Chondrocyte (in vitro differentiated cells): ENCODE measurements around the gene FAM209B. TPM values are rescaled to one million over a fixed set of nuclear protein-coding genes. Genes with fewer than 3 reads are reported as not detected.
A peak's percentile ranks its signal among the peaks of the same experiment; 100 is the strongest.
"Not testable (repeated sequence)": the region's sequence is repeated elsewhere in the genome, so short reads cannot be mapped to it uniquely, and the experiment has no call there.

ENCODE experiments used
- DNase-seq: peaks from one replicate; pipeline ENCODE4 v3.0.0; 2021; ENCODE audit warnings: mixed read lengths, low spot score
- H3K27ac Mint-ChIP-seq: one replicate; pipeline ENCODE4 v1.8.0; 2021; ENCODE audit warnings: mild to moderate bottlenecking, moderate library complexity, mixed read lengths; ENCODE audit not compliant: unreplicated experiment
- H3K27me3 Mint-ChIP-seq: 2 replicates; pipeline ENCODE4 v1.8.0; 2021; ENCODE audit warnings: low read depth, mixed read lengths
- H3K36me3 Mint-ChIP-seq: 2 replicates; pipeline ENCODE4 v1.8.0; 2021; ENCODE audit warnings: low read depth, mixed read lengths
- H3K4me1 Mint-ChIP-seq: 2 replicates; pipeline ENCODE4 v1.8.0; 2021; ENCODE audit warnings: low read depth, mild to moderate bottlenecking, mixed read lengths
- H3K4me3 Mint-ChIP-seq: one replicate; pipeline ENCODE4 v1.8.0; 2021; ENCODE audit warnings: mild to moderate bottlenecking, moderate library complexity, mixed read lengths; ENCODE audit not compliant: unreplicated experiment
- H3K9me3 Mint-ChIP-seq: 2 replicates; pipeline ENCODE4 v1.8.0; 2021; ENCODE audit warnings: low read depth, mixed read lengths
- total RNA-seq: library from RNA; stranded (reverse); gene quantifications from 3 replicates; pipeline ENCODE4 v1.2.1, GENCODE V29; 2021
- TF ChIP-seq, protein P1 (sequence below): fragments of 200-600 bp; sonication (generic); IDR thresholded peaks from 2 replicates; pipeline ENCODE4 v1.5.0; 2021; ENCODE audit warnings: antibody characterized with exemption, mild to moderate bottlenecking, moderate library complexity

The FAM209B gene
- total RNA-seq, 1 donor from 2014 or later = not detected

DNA sequence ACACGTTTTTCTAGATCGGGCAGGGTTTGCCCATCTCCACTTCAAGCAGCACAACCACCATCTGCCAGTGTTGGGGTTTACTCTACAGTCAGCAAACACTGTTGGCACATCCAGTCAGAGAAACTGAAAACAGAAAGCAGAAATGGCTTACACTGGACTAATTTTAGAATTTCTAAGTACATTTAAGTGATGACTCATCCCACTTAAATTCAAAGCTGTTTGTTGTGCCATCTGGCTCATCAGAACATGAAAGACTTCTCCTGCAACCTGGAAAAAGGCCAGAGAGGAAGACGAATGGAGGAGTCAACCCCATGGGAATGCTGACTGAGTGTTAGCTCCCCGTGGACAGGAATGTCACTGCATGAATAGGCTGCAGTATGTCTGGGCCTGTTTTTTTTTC is 21.8 kb downstream of the FAM209B start:
- H3K36me3 Mint-ChIP-seq = no peaks in the 10 kb centered on the region
- H3K9me3 Mint-ChIP-seq = peaks cover 6% of the 10 kb centered on the region
- H3K4me3 Mint-ChIP-seq = no peak overlapping the region
- H3K27ac Mint-ChIP-seq = peak overlapping the region; percentile 60
- no peak for DNase-seq
- TF ChIP-seq, protein P1, sequence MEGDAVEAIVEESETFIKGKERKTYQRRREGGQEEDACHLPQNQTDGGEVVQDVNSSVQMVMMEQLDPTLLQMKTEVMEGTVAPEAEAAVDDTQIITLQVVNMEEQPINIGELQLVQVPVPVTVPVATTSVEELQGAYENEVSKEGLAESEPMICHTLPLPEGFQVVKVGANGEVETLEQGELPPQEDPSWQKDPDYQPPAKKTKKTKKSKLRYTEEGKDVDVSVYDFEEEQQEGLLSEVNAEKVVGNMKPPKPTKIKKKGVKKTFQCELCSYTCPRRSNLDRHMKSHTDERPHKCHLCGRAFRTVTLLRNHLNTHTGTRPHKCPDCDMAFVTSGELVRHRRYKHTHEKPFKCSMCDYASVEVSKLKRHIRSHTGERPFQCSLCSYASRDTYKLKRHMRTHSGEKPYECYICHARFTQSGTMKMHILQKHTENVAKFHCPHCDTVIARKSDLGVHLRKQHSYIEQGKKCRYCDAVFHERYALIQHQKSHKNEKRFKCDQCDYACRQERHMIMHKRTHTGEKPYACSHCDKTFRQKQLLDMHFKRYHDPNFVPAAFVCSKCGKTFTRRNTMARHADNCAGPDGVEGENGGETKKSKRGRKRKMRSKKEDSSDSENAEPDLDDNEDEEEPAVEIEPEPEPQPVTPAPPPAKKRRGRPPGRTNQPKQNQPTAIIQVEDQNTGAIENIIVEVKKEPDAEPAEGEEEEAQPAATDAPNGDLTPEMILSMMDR = no peak
- H3K4me1 Mint-ChIP-seq = peaks cover 10% of the 10 kb centered on the region
- no peaks in the 10 kb centered on the region for H3K27me3 Mint-ChIP-seq

DNA sequence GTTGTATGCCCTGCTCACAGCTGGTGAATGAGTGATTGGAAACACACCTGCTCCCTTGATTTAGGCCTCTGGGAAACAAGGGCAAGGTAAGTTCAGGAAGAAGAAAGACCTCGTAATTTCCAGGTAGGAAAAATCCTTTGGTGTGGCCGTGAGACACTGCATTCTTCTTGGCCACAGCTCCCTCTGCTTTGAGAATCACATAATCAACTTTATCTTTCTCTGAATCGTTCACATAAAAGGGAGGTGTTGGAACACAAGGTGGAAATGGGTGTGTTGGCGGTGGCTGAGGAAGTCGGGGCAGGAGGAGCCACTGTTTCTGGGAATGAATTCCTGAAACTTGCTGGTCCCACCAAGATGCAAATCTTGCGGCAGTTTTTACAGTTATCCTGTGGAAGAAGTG is 25.9 kb downstream of the FAM209B start:
- Mint-ChIP-seq H3K27me3 (no peaks in the 10 kb centered on the region), H3K36me3 (no peaks in the 10 kb centered on the region), H3K4me1 (peaks cover 10% of the 10 kb centered on the region), H3K4me3 (no peak overlapping the region), H3K27ac (no peak overlapping the region), H3K9me3 (peaks cover 6% of the 10 kb centered on the region)
- TF ChIP-seq, protein P1 = no peak
- no peak for DNase-seq

DNA sequence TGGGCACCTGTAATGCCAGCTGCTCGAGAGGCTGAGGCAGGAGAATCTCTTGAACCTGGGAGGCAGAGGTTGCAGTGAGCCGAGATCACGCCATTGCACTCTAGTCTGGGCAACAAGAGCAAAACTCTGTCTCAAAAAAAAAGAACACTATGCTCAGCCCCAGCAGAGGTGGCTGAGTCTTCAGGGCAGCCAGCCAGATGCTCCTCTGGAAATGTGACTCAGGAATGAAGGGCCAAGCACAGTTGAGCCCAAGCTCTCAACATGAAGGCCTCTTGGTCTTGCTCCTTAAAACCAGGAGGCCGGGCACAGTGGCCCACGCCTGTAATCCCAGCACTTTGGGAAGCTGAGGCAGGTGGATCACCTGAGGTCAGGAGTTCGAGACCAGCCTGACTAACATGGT is 31.5 kb downstream of the FAM209B start:
- not testable (repeated sequence) for H3K4me3 Mint-ChIP-seq, DNase-seq, H3K27me3 Mint-ChIP-seq, H3K4me1 Mint-ChIP-seq, H3K9me3 Mint-ChIP-seq, H3K36me3 Mint-ChIP-seq, H3K27ac Mint-ChIP-seq

DNA sequence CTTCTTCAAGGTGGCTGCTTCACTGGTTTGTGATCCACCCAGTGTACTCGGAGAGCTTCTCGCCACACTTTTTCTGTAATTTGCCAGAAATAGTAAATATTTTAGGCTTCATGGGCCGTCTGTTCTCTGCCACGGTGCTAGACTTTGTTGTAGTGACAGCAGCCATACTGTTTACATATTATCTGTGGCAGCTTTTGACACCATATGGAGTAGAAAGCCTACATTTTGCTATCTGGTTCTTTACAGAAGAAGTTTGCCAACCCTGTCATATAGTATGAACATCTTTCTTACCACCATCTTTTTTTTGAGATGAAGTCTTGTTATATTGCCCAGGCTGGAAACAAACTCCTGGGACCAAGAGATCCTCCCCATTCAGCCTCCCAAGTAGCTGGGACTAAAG is 32.5 kb downstream of the FAM209B start:
- H3K36me3 Mint-ChIP-seq = no peaks in the 10 kb centered on the region
- H3K27ac Mint-ChIP-seq = no peak overlapping the region
- TF ChIP-seq, protein P1 = no peak
- no peak for DNase-seq
- no peaks in the 10 kb centered on the region for H3K9me3 Mint-ChIP-seq
- no peak overlapping the region for H3K4me3 Mint-ChIP-seq
- H3K27me3 Mint-ChIP-seq = no peaks in the 10 kb centered on the region
- no peaks in the 10 kb centered on the region for H3K4me1 Mint-ChIP-seq

DNA sequence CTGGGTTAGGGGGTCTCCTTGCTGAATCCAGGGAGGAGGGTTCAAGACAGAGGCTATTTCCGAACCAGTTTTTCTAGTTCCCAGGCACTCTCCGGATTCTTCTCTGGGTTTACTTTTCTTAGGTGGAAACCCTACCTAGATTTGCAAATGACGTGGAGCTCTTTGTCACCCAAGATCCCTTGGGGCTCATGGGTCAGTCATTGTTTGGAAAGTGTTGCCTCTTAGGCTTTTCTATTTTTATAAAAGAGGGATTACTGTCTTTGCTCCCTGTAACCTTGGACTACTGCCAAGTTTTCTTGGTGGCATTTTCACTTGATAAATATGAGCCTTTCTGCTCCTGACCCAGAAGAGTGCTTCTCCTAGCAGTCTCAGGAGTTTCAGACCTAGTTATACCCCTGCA is 33.6 kb downstream of the FAM209B start:
- Mint-ChIP-seq H3K27ac (no peak overlapping the region), H3K36me3 (no peaks in the 10 kb centered on the region), H3K27me3 (no peaks in the 10 kb centered on the region), H3K4me3 (no peak overlapping the region), H3K4me1 (no peaks in the 10 kb centered on the region), H3K9me3 (peaks cover 2% of the 10 kb centered on the region)
- TF ChIP-seq, protein P1 = no peak
- no peak for DNase-seq

DNA sequence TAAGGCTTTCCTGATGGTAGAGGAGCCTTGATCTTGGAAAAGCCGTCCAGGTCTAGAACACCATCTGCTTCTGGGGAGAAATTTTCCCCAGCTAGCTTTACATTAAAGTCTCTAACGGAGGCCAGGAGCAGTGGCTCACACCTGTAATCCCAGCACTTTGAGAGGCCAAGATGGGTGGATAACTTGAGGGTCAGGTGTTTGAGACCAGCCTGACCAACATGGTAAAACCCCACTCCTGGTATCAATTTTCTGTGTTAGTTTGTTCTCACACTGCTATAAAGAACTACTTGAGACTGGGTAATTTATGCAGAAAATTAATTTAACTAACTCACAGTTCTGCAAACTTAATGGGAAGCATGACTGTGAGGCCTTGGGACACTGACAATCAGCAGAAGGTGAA is 37.8 kb downstream of the FAM209B start:
- DNase-seq = no peak
- TF ChIP-seq, protein P1 = no peak
- peaks cover 3% of the 10 kb centered on the region for H3K9me3 Mint-ChIP-seq

More for the DNA sequence above, 37.8 kb downstream of the FAM209B start:
- H3K27ac Mint-ChIP-seq = no peak overlapping the region
- no peak overlapping the region for H3K4me3 Mint-ChIP-seq
- peaks cover 4% of the 10 kb centered on the region for H3K27me3 Mint-ChIP-seq
- H3K4me1 Mint-ChIP-seq = no peaks in the 10 kb centered on the region
- no peaks in the 10 kb centered on the region for H3K36me3 Mint-ChIP-seq
